ENCODE measurements around the gene RFPL3.
"Not testable (repeated sequence)": the region's sequence is repeated elsewhere in the genome, so short reads cannot be mapped to it uniquely, and the experiment has no call there.

The RFPL3 gene

GRCh38 chr22:32343941-32344340 is 13.7 kb upstream of the RFPL3 start:
- no peak for TF ChIP-seq CTCF (IDR thresholded peaks at IDR 0.05; ENCODE audit: low read depth, low read length)
- no peak for DNase-seq (ENCODE audit: extremely low read depth, low read depth)

- no peak for TF ChIP-seq CTCF (IDR thresholded peaks at IDR 0.05; ENCODE audit: low read depth, low read length)
- DNase-seq (ENCODE audit: extremely low read depth, low read depth) = no peak
Measured at GRCh38 chr22:32348031-32348611, 9.5 kb upstream of the RFPL3 start.

DNA sequence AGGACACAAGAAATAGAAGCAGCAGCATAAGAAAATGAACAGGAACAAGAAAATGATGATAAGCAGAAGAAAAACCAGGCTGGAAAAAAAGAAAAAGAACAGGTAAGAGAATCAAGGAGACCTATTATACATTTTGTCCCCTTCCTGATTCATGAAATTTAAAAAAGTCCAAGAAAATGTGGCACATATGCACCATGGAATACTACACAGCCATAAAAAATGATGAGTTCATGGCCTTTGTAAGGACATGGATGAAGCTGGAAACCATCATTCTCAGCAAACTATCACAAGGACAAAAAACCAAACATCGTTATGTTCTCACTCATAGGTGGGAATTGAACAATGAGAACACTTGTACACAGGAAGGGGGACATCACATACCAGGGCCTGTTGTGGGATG is 5.8 kb upstream of the RFPL3 start:
- DNase-seq (ENCODE audit: extremely low read depth, low read depth) = not testable (repeated sequence)

DNA sequence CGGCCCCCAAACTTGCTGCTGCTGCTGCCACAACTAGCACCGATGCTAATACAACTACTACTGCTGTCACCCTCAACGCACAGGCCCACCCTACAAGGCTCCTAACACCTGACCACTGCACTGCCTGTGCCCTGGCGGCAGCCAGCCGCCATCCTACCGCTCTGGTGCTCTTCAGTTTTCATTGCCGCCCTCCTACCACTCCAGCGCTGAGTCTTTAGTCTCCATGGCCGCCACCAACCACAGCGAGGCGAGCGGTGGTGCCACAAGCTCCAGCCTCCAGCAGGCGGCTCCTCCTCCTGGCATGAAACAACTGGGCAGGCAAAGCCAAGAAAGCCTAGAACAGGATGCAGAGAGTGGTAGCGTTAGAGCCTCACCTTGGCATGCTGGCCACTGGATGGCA is 5.0 kb upstream of the RFPL3 start:
- TF ChIP-seq CTCF (IDR thresholded peaks at IDR 0.05; ENCODE audit: low read depth, low read length) = no peak
- no peak for DNase-seq (ENCODE audit: extremely low read depth, low read depth)

DNA sequence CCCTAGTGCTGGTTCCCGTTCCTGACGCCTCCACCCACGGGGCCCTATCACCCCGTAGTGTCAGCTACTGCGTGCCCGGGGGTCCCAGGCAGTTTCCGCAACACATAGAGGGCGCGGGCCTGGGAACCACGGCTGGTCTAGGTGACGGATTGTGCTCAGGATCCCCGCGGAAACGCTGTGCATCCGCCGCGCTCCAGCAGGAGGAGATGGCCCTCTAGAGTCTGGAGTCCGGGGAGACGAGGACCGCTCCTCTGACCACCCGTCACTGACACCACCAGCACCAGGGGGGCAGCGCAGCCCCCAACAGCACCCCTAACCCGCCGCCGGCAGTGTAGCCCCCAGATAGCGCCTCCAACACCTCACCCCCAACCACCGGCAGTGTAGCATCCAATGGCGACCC is 4.4 kb upstream of the RFPL3 start:
- TF ChIP-seq CTCF (IDR thresholded peaks at IDR 0.05; ENCODE audit: low read depth, low read length) = no peak
- no peak for DNase-seq (ENCODE audit: extremely low read depth, low read depth)

DNA sequence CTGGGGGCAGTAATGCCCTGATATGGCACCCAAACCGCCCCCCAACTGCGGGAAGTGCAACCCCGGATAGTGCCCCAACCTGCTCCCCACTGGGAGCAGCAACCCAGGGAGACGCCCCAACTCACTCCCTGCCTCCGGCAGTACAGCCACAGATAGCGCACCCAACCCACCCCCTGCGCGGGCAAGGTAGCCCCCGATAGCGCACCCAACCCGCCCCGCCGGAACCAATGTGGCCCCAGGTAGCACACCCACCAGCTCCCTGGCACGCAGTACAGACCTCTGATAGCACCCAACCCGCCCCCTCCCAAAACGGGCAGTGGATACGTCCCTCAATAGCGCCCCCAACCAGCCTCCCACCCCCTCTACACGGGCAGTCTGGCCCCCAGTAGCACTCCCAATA is 3.8 kb upstream of the RFPL3 start:
- no peak for TF ChIP-seq CTCF (IDR thresholded peaks at IDR 0.05; ENCODE audit: low read depth, low read length)
- no peak for DNase-seq (ENCODE audit: extremely low read depth, low read depth)

DNA sequence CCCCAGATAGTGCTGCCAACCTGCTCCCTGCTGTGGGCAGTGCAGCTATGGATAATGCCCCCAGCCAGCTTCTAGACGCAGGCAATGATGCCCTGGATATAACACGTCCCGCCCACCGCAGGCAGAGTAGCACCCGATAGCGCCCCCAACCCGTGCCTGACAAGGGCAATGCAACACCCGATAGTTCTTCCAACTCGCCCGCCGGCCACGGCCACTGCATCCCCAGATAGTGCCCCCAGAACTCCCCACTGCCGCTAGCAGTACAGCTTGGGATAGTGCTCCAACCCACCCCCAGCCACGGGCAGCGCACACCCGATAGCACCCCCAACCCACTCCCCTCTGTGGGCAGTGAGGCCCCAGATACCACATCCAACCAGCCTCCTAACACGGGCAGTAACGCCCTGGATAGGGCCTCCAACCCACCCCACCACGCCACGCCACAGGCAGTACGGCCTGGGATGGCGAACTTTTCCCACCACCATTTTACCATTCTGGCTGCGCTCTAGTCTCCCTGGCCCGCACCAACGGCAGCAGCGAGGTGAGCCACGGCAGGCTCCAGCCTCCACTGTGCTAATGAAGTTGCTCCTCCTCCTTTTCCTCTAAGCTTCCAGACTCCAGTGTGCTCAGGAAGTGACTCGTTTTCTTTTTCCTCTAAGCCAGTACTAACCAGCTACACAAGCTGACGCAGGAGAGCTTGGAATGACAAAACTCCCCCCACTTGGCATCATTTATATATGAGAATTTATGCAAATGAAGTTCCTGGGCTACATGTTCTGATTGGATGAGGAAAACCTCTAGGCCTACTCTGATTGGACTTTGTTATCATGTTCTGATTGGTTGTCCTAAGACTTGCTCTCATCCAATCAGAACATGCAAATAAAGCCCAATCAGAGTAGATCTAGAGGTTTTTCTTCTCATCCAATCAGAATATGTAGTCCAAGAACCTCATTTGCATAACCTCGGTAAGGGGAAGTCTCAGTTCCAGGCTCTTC is 3.0 kb upstream of the RFPL3 start:
- DNase-seq (ENCODE audit: extremely low read depth, low read depth) = no peak
- no peak for TF ChIP-seq CTCF (IDR thresholded peaks at IDR 0.05; ENCODE audit: low read depth, low read length)
